HG02970 (cell line): ENCODE data around the gene PRR23A.

Experiments
- ATAC-seq: cut with Tn5 transposase; IDR thresholded peaks from one replicate; pipeline ENCODE4 v1.9.1; 2021; ENCODE audit warnings: mild to moderate bottlenecking, moderate library complexity, moderate number of reproducible peaks; ENCODE audit not compliant: unreplicated experiment, low FRiP score

PRR23A gene

GRCh38 chr3:138974462-138974861, 31.6 kb downstream of the PRR23A start:
- ATAC-seq, result no peak

- no peak for ATAC-seq
These were observed 33.1 kb downstream of the PRR23A start for GRCh38 chr3:138972941-138973340.

GRCh38 chr3:138971766-138972320, 34.2 kb downstream of the PRR23A start:
- no peak for ATAC-seq

GRCh38 chr3:138964923-138965322, 41.1 kb downstream of the PRR23A start:
- ATAC-seq, result no peak

- ATAC-seq, result no peak
These were observed 41.8 kb downstream of the PRR23A start for GRCh38 chr3:138964264-138964663.

- ATAC-seq, result no peak
These were observed 43.1 kb downstream of the PRR23A start for GRCh38 chr3:138962854-138963560.

- no peak for ATAC-seq
These were observed 45.6 kb downstream of the PRR23A start for GRCh38 chr3:138960417-138960852.
